Measurements from ENCODE around the gene CEP68.
"Not testable (repeated sequence)": the region's sequence is repeated elsewhere in the genome, so short reads cannot be mapped to it uniquely, and the experiment has no call there.

Gene CEP68

GRCh38 chr2:65031341-65032018, 24.7 kb upstream of the CEP68 start:
- DNase-seq = no peak

GRCh38 chr2:65032019-65032975, 23.9 kb upstream of the CEP68 start:
- no peak for DNase-seq

- no peak for DNase-seq
These were observed 23.0 kb upstream of the CEP68 start for GRCh38 chr2:65033178-65033577.

GRCh38 chr2:65033667-65034066, 22.5 kb upstream of the CEP68 start:
- not testable (repeated sequence) for DNase-seq

GRCh38 chr2:65035351-65035943, 20.8 kb upstream of the CEP68 start:
- no peak for DNase-seq

- no peak for DNase-seq
These were observed 19.0 kb upstream of the CEP68 start for GRCh38 chr2:65037178-65037577.

- DNase-seq = no peak
These were observed 16.6 kb upstream of the CEP68 start for GRCh38 chr2:65039640-65040039.

- peak; percentile 54 for DNase-seq
These were observed 15.6 kb upstream of the CEP68 start for GRCh38 chr2:65040400-65041261.

- no peak for DNase-seq
These were observed 13.2 kb upstream of the CEP68 start for GRCh38 chr2:65043001-65043400.

GRCh38 chr2:65044097-65044735, 12.0 kb upstream of the CEP68 start:
- DNase-seq = no peak

GRCh38 chr2:65045651-65046050, 10.6 kb upstream of the CEP68 start:
- no peak for DNase-seq

GRCh38 chr2:65046633-65047407, 9.4 kb upstream of the CEP68 start:
- DNase-seq = no peak

- no peak for DNase-seq
These were observed 7.1 kb upstream of the CEP68 start for GRCh38 chr2:65049010-65049639.

GRCh38 chr2:65050931-65051330, 5.3 kb upstream of the CEP68 start:
- no peak for DNase-seq

- DNase-seq = no peak
These were observed 3.0 kb upstream of the CEP68 start for GRCh38 chr2:65053199-65053598.

GRCh38 chr2:65054749-65055421, 1.3 kb upstream of the CEP68 start:
- DNase-seq = no peak

- no peak for DNase-seq
These were observed 598 bp upstream of the CEP68 start for GRCh38 chr2:65055422-65056214.

- no peak for DNase-seq
These were observed 799 bp downstream of the CEP68 start for GRCh38 chr2:65057054-65057375.

- no peak for DNase-seq
These were observed 1.3 kb downstream of the CEP68 start for GRCh38 chr2:65057391-65058052.
